WERI-Rb-1 (cell line): ENCODE results near the gene BAK1.

Experiments
- DNase-seq: peaks from one replicate; pipeline ENCODE4 v3.0.0-alpha.2; 2020
- H3K27ac ChIP-seq: fragments of 250-450 bp; sonication (Bioruptor Pico); 2 replicates; pipeline ENCODE4 v1.5.1; 2020; ENCODE audit warnings: mild to moderate bottlenecking, moderate library complexity
- H3K27me3 ChIP-seq: fragments of 250-450 bp; sonication (Bioruptor Pico); 2 replicates; pipeline ENCODE4 v1.5.1; 2021; ENCODE audit warnings: mild to moderate bottlenecking, low read depth, moderate library complexity; ENCODE audit not compliant: insufficient read depth, severe bottlenecking
- H3K36me3 ChIP-seq: fragments of 250-450 bp; sonication (Bioruptor Pico); 2 replicates; pipeline ENCODE4 v1.5.1; 2020; ENCODE audit warnings: mild to moderate bottlenecking, moderate library complexity
- H3K4me3 ChIP-seq: 2 replicates; pipeline ENCODE4 v1.5.1; 2011; ENCODE audit warnings: low read depth, mild to moderate bottlenecking, control low read depth, low read length
- H3K9me3 ChIP-seq: fragments of 250-450 bp; sonication (Bioruptor Pico); 2 replicates; pipeline ENCODE4 v1.5.1; 2021; ENCODE audit warnings: mild to moderate bottlenecking, moderate library complexity; ENCODE audit not compliant: severe bottlenecking
- CTCF ChIP-seq: IDR thresholded peaks from 2 replicates; pipeline ENCODE4 v1.5.1; 2011; ENCODE audit warnings: low read depth, mild to moderate bottlenecking, control low read depth, inconsistent platforms, low read length

The BAK1 gene

DNA sequence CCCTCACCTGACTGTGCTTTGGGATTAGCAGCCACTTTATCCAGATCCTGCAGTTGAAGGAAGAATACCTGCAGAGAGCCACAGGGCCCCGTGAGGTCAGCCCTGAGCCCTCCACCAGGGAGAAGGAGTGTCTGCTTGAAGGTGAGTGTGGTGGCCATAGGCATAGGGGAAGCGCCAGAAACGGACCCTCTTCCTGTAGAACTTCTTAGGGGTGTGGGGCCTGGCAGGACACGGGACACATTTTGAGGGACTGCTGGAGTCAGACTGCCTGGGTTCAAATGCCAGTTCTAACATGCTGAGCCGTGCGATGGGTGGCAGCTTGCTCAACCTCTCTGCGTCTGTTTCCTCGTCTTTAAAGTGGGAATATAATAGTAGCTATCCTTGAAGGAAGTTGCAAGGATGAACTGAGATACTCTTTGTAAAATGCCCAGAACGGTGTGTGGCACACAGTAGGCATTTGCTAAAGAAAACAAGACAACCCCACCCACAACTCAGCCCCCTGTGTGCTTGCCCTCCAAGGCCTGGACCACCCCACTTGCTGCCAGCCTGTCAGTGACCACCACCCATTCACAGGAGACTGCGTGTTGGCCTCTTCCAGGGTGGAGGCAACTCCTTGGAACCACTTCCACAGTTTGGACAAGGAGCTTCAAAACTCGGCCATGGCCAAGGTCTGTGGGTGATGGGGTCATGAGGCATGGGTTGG, 4.8 kb upstream of the BAK1 start:
- Histone ChIP-seq H3K27me3 (no peaks in the 10 kb centered on the region), H3K27ac (peak overlapping the region; percentile 39; the same call in 1 of the 2 replicates), H3K36me3 (no peaks in the 10 kb centered on the region), H3K4me3 (no peak overlapping the region), H3K9me3 (no peaks in the 10 kb centered on the region)
- DNase-seq, result peak; percentile 54
- TF ChIP-seq CTCF, result no peak

DNA sequence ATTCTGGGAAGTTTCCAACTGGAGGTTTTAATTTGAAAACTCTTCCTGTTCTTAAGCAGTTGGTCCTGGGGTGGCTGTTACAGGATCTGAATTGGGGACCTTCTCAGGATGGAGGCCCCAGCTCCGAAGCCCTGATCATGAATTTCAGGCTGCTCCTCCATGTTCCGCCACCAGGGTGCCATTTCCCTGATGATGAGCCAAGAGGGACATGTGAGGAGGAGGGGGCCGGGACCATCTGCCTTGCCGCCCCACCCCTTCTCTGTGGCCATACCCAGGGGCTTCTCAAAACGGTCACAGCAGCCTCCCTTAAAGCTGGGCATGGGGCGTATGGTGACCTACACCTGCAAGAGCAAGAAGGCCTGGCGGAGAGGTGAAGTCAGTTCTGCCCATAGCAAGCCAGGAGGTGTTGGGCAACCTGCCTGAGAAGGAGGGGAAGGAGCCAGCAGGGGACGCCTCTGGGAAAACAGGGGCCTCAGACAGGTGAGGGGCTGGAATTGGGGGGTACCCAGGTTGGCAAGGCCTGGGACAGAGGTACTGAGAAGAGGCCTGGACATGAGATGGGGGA, 3.6 kb upstream of the BAK1 start:
- no peak overlapping the region for H3K4me3 ChIP-seq
- DNase-seq, result peak; percentile 90
- no peaks in the 10 kb centered on the region for H3K27me3 ChIP-seq
- no peaks in the 10 kb centered on the region for H3K9me3 ChIP-seq
- H3K36me3 ChIP-seq, result no peaks in the 10 kb centered on the region
- H3K27ac ChIP-seq, result peak overlapping the region; percentile 39
- peak; percentile 72 for TF ChIP-seq CTCF

- Histone ChIP-seq H3K27me3 (no peaks in the 10 kb centered on the region), H3K4me3 (no peak overlapping the region), H3K36me3 (peaks cover 19% of the 10 kb centered on the region), H3K27ac (no peak overlapping the region), H3K9me3 (no peaks in the 10 kb centered on the region)
- no peak for DNase-seq
- TF ChIP-seq CTCF, result no peak
Measured at GRCh38 chr6:33581186-33581585, 1.1 kb upstream of the BAK1 start.

GRCh38 chr6:33578588-33579011, 1.5 kb downstream of the BAK1 start:
- DNase-seq, result no peak
- Histone ChIP-seq H3K36me3 (peaks cover 45% of the 10 kb centered on the region), H3K9me3 (no peaks in the 10 kb centered on the region), H3K4me3 (no peak overlapping the region), H3K27me3 (no peaks in the 10 kb centered on the region), H3K27ac (no peak overlapping the region)
- TF ChIP-seq CTCF, result no peak

DNA sequence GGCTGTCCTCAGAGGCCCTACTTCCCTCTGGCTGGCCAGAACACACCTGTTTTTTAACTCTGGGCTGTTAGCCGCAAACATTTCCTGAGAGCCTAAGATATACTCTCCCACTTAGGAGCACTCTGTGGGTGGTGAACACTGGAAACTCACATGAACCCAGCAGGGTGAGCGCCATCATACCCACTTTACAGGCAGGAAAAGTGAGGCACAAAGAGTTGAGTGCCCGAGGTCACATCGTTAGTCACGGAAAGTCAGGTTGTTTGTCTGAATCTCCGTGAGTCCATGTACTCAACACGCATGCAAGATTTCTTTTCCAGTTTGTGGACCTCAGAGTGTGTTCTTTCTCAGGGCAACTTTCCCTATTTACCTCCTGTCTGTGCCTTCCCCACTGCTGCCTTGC, 1.9 kb downstream of the BAK1 start:
- Histone ChIP-seq H3K27me3 (no peaks in the 10 kb centered on the region), H3K27ac (no peak overlapping the region), H3K9me3 (no peaks in the 10 kb centered on the region), H3K36me3 (peaks cover 45% of the 10 kb centered on the region), H3K4me3 (no peak overlapping the region)
- DNase-seq, result no peak
- no peak for TF ChIP-seq CTCF
